Gastrocnemius medialis (tissue), 4 donors: ENCODE measurements around the gene PRAC1.

Source experiments
- POLR2A ChIP-seq, 2 donors: fragments of 450-650 bp; IDR thresholded peaks; one replicate each; pipeline ENCODE4 v1.6.1; 2017; ENCODE audit warnings: antibody characterized with exemption in 2 of 2, mild to moderate bottlenecking in 2 of 2, moderate library complexity in 2 of 2
- TF ChIP-seq, protein P1 (sequence below), 5 experiments: fragments of 450-650 bp in 3 of 5; fragments of 200-600 bp in 2 of 5; sonication (generic) in 2 of 5; IDR thresholded peaks in 4 of 5; conservative IDR thresholded peaks in 1 of 5; 1 replicate in 4 of 5; 2 replicates in 1 of 5; pipeline ENCODE4 v1.5.1; 2016 to 2019; ENCODE audit warnings: antibody characterized with exemption in 5 of 5, mild to moderate bottlenecking in 3 of 5, moderate library complexity in 3 of 5

DNA sequence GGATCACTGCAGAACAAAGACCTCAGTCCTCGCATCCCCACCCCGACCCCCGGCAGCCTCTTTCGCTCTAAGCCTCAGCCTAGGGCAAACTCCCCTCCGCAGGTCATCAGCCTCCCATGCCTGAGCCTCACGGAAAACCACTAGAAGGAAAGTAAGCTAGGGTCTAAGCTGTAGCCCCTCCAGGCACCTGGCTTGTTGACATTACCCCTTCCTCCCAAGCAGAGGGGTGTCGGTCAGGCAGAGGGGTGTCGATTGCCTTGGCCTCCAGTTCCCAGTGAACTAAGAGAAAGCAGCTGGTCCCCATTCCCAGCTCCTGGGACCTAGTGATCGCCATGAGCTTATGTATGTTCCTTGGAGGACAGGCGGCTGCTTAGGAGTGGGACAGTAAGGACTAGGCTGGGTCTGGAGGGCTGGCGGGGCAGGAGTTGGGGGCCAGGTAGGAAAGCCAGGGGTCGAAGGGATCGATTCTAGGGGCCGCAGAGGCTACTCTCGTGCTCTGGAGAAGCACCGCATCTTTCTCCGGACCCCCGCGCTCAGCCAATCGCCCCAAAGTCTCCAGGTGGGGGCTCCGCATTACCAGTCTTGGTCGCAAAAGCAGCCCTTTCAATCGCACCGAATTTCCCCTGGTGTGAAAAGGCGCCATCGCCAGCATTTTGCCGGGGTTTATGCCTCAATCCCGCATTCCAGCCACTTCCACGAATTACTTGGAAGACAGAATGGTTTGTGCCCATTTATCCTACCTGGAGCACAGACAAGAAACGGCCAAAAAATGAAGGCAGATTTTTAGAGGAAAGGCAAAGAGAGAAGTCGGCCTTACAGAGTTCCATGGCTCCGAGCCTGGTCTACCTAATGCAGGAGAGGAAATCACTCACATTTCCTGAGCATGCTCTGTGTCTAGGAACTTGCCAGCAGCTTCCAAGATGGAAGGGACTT lies 27.6 kb upstream of the PRAC1 start:
- TF ChIP-seq, protein P1, sequence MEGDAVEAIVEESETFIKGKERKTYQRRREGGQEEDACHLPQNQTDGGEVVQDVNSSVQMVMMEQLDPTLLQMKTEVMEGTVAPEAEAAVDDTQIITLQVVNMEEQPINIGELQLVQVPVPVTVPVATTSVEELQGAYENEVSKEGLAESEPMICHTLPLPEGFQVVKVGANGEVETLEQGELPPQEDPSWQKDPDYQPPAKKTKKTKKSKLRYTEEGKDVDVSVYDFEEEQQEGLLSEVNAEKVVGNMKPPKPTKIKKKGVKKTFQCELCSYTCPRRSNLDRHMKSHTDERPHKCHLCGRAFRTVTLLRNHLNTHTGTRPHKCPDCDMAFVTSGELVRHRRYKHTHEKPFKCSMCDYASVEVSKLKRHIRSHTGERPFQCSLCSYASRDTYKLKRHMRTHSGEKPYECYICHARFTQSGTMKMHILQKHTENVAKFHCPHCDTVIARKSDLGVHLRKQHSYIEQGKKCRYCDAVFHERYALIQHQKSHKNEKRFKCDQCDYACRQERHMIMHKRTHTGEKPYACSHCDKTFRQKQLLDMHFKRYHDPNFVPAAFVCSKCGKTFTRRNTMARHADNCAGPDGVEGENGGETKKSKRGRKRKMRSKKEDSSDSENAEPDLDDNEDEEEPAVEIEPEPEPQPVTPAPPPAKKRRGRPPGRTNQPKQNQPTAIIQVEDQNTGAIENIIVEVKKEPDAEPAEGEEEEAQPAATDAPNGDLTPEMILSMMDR (IDR thresholded peaks at IDR 0.05 in 4 of 5, conservative IDR thresholded peaks at IDR 0.05 in 1 of 5) = no peak
- TF ChIP-seq POLR2A (IDR thresholded peaks at IDR 0.05) = no peak
